ENCODE measurements around the gene BFAR.
"Not testable (repeated sequence)": the region's sequence is repeated elsewhere in the genome, so short reads cannot be mapped to it uniquely, and the experiment has no call there.

The BFAR gene

GRCh38 chr16:14629612-14629918 is 3.2 kb upstream of the BFAR start:
- peaks cover 9% of the 10 kb centered on the region for H3K36me3 Mint-ChIP-seq
- peak overlapping the region; percentile 98 for H3K4me3 Mint-ChIP-seq
- no peaks in the 10 kb centered on the region for H3K27me3 Mint-ChIP-seq
- no peaks in the 10 kb centered on the region for H3K9me3 Mint-ChIP-seq
- peak overlapping the region; percentile 97 for H3K27ac Mint-ChIP-seq
- H3K4me1 Mint-ChIP-seq, result peaks cover 50% of the 10 kb centered on the region

- Mint-ChIP-seq H3K4me1 (peaks cover 55% of the 10 kb centered on the region), H3K27me3 (no peaks in the 10 kb centered on the region), H3K4me3 (peak within 1 kb of the TSS; percentile 98), H3K36me3 (peaks cover 9% of the 10 kb centered on the region), H3K27ac (peak within 1 kb of the TSS; percentile 97), H3K9me3 (no peaks in the 10 kb centered on the region)
Observed at GRCh38 chr16:14629919-14630619, 2.7 kb upstream of the BFAR start, which contains the start of gene PARN. Gene PARN, minus strand, starts transcription at chr16:14630260. Its CDS starts 135 bp downstream, at chr16:14630125.

GRCh38 chr16:14630620-14631330 is 2.0 kb upstream of the BFAR start:
- Mint-ChIP-seq H3K4me1 (peaks cover 55% of the 10 kb centered on the region), H3K4me3 (peak overlapping the region; percentile 80), H3K27ac (peak overlapping the region; percentile 94)
- H3K36me3 Mint-ChIP-seq, H3K27me3 Mint-ChIP-seq, H3K9me3 Mint-ChIP-seq: not testable (repeated sequence)

GRCh38 chr16:14634389-14634725 is 1.6 kb downstream of the BFAR start:
- Mint-ChIP-seq H3K27me3 (no peaks in the 10 kb centered on the region), H3K36me3 (peaks cover 7% of the 10 kb centered on the region), H3K4me1 (peaks cover 52% of the 10 kb centered on the region), H3K4me3 (peak overlapping the region; percentile 100), H3K27ac (peak overlapping the region; percentile 91), H3K9me3 (no peaks in the 10 kb centered on the region)

- Mint-ChIP-seq H3K4me1 (peaks cover 57% of the 10 kb centered on the region), H3K4me3 (peak overlapping the region; percentile 47), H3K36me3 (peaks cover 5% of the 10 kb centered on the region), H3K9me3 (no peaks in the 10 kb centered on the region), H3K27ac (no peak overlapping the region), H3K27me3 (no peaks in the 10 kb centered on the region)
Observed at GRCh38 chr16:14635395-14636165, 2.8 kb downstream of the BFAR start.

- not testable (repeated sequence) for H3K9me3 Mint-ChIP-seq, H3K27me3 Mint-ChIP-seq, H3K36me3 Mint-ChIP-seq, H3K27ac Mint-ChIP-seq
- Mint-ChIP-seq H3K4me1 (peaks cover 61% of the 10 kb centered on the region), H3K4me3 (peak overlapping the region; percentile 47)
Observed at GRCh38 chr16:14636179-14636950, 3.6 kb downstream of the BFAR start.

- not testable (repeated sequence) for H3K9me3 Mint-ChIP-seq, H3K36me3 Mint-ChIP-seq, H3K27ac Mint-ChIP-seq, H3K27me3 Mint-ChIP-seq, H3K4me3 Mint-ChIP-seq
- peaks cover 60% of the 10 kb centered on the region for H3K4me1 Mint-ChIP-seq
Observed at GRCh38 chr16:14636951-14637240, 4.1 kb downstream of the BFAR start.

- peaks cover 4% of the 10 kb centered on the region for H3K36me3 Mint-ChIP-seq
- H3K27me3 Mint-ChIP-seq, result no peaks in the 10 kb centered on the region
- no peaks in the 10 kb centered on the region for H3K9me3 Mint-ChIP-seq
- H3K27ac Mint-ChIP-seq, result peak overlapping the region; percentile 55
- H3K4me1 Mint-ChIP-seq, result peaks cover 43% of the 10 kb centered on the region
- no peak overlapping the region for H3K4me3 Mint-ChIP-seq
Observed at GRCh38 chr16:14640538-14640937, 7.8 kb downstream of the BFAR start.

GRCh38 chr16:14641206-14641605 is 8.5 kb downstream of the BFAR start:
- Mint-ChIP-seq H3K4me1 (peaks cover 39% of the 10 kb centered on the region), H3K36me3 (peaks cover 2% of the 10 kb centered on the region), H3K27me3 (no peaks in the 10 kb centered on the region), H3K4me3 (no peak overlapping the region), H3K9me3 (no peaks in the 10 kb centered on the region), H3K27ac (peak overlapping the region; percentile 55)

GRCh38 chr16:14641926-14642325 is 9.2 kb downstream of the BFAR start:
- no peak overlapping the region for H3K27ac Mint-ChIP-seq
- peaks cover 31% of the 10 kb centered on the region for H3K4me1 Mint-ChIP-seq
- H3K4me3 Mint-ChIP-seq, result no peak overlapping the region
- no peaks in the 10 kb centered on the region for H3K27me3 Mint-ChIP-seq
- H3K9me3 Mint-ChIP-seq, result no peaks in the 10 kb centered on the region
- H3K36me3 Mint-ChIP-seq, result peaks cover 2% of the 10 kb centered on the region

GRCh38 chr16:14649816-14650215 is 17.1 kb downstream of the BFAR start:
- no peak overlapping the region for H3K4me3 Mint-ChIP-seq
- H3K36me3 Mint-ChIP-seq, result peaks cover 11% of the 10 kb centered on the region
- peaks cover 8% of the 10 kb centered on the region for H3K4me1 Mint-ChIP-seq
- no peaks in the 10 kb centered on the region for H3K27me3 Mint-ChIP-seq
- no peaks in the 10 kb centered on the region for H3K9me3 Mint-ChIP-seq
- peak overlapping the region; percentile 51 for H3K27ac Mint-ChIP-seq

- no peak overlapping the region for H3K4me3 Mint-ChIP-seq
- peaks cover 10% of the 10 kb centered on the region for H3K36me3 Mint-ChIP-seq
- H3K27ac Mint-ChIP-seq, result peak overlapping the region; percentile 76
- H3K27me3 Mint-ChIP-seq, result no peaks in the 10 kb centered on the region
- H3K9me3 Mint-ChIP-seq, result no peaks in the 10 kb centered on the region
- H3K4me1 Mint-ChIP-seq, result peaks cover 8% of the 10 kb centered on the region
Observed at GRCh38 chr16:14650629-14651028, 17.9 kb downstream of the BFAR start.

GRCh38 chr16:14652726-14653125 is 20.0 kb downstream of the BFAR start:
- Mint-ChIP-seq H3K36me3 (peaks cover 10% of the 10 kb centered on the region), H3K4me1 (peaks cover 9% of the 10 kb centered on the region), H3K27ac (peak overlapping the region; percentile 82), H3K9me3 (no peaks in the 10 kb centered on the region), H3K4me3 (no peak overlapping the region), H3K27me3 (no peaks in the 10 kb centered on the region)

GRCh38 chr16:14658063-14658462 is 25.3 kb downstream of the BFAR start:
- peaks cover 7% of the 10 kb centered on the region for H3K36me3 Mint-ChIP-seq
- H3K4me3 Mint-ChIP-seq, result no peak overlapping the region
- peaks cover 6% of the 10 kb centered on the region for H3K4me1 Mint-ChIP-seq
- H3K27ac Mint-ChIP-seq, result no peak overlapping the region
- no peaks in the 10 kb centered on the region for H3K27me3 Mint-ChIP-seq
- no peaks in the 10 kb centered on the region for H3K9me3 Mint-ChIP-seq

- H3K4me1 Mint-ChIP-seq, result peaks cover 4% of the 10 kb centered on the region
- no peaks in the 10 kb centered on the region for H3K9me3 Mint-ChIP-seq
- H3K4me3 Mint-ChIP-seq, result no peak overlapping the region
- H3K27me3 Mint-ChIP-seq, result no peaks in the 10 kb centered on the region
- no peak overlapping the region for H3K27ac Mint-ChIP-seq
- H3K36me3 Mint-ChIP-seq, result peaks cover 11% of the 10 kb centered on the region
Observed at GRCh38 chr16:14667347-14668266, 34.9 kb downstream of the BFAR start.
